ENCODE results near the gene FRAS1.

FRAS1 gene

GRCh38 chr4:78331965-78332364 is 274.8 kb downstream of the FRAS1 start:
- no peak for DNase-seq

- no peak for DNase-seq
Measured at GRCh38 chr4:78332976-78333375, 275.9 kb downstream of the FRAS1 start.

GRCh38 chr4:78336093-78336943 is 279.2 kb downstream of the FRAS1 start:
- DNase-seq = no peak

GRCh38 chr4:78337244-78338020 is 280.3 kb downstream of the FRAS1 start:
- DNase-seq = no peak

GRCh38 chr4:78342125-78342524 is 285.0 kb downstream of the FRAS1 start:
- DNase-seq = no peak

- DNase-seq = no peak
Measured at GRCh38 chr4:78343682-78344081, 286.6 kb downstream of the FRAS1 start.

- no peak for DNase-seq
Measured at GRCh38 chr4:78345237-78345636, 288.1 kb downstream of the FRAS1 start.

- no peak for DNase-seq
Measured at GRCh38 chr4:78346222-78346621, 289.1 kb downstream of the FRAS1 start.

- no peak for DNase-seq
Measured at GRCh38 chr4:78347527-78347926, 290.4 kb downstream of the FRAS1 start.

GRCh38 chr4:78353921-78354320 is 296.8 kb downstream of the FRAS1 start:
- no peak for DNase-seq

- DNase-seq = no peak
Measured at GRCh38 chr4:78354782-78355181, 297.7 kb downstream of the FRAS1 start.

- no peak for DNase-seq
Measured at GRCh38 chr4:78355306-78355705, 298.2 kb downstream of the FRAS1 start.

GRCh38 chr4:78356251-78356786 is 299.2 kb downstream of the FRAS1 start:
- DNase-seq = no peak

- no peak for DNase-seq
Measured at GRCh38 chr4:78357122-78357521, 300.0 kb downstream of the FRAS1 start.

- no peak for DNase-seq
Measured at GRCh38 chr4:78360466-78360865, 303.3 kb downstream of the FRAS1 start.

GRCh38 chr4:78361621-78362120 is 304.5 kb downstream of the FRAS1 start:
- no peak for DNase-seq

GRCh38 chr4:78362310-78362709 is 305.2 kb downstream of the FRAS1 start:
- DNase-seq = no peak

- DNase-seq = no peak
Measured at GRCh38 chr4:78363031-78363570, 306.0 kb downstream of the FRAS1 start.

- DNase-seq = no peak
Measured at GRCh38 chr4:78369679-78370078, 312.6 kb downstream of the FRAS1 start.

- DNase-seq = no peak
Measured at GRCh38 chr4:78370631-78371372, 313.7 kb downstream of the FRAS1 start.

GRCh38 chr4:78372355-78372988 is 315.3 kb downstream of the FRAS1 start:
- DNase-seq = no peak

GRCh38 chr4:78377555-78377954 is 320.4 kb downstream of the FRAS1 start:
- DNase-seq = no peak
